Caco-2 (cell line): ENCODE data around the gene TAAR1. TPM values are rescaled to one million over a fixed set of nuclear protein-coding genes. Genes with fewer than 3 reads are reported as not detected.

ENCODE experiments used
- BruUV-seq: library from RNA; stranded (reverse); fragments of 400-500 nt; replicated peaks from 2 replicates; lab custom pipeline; 2021; lab: Mats Ljungman, UMichigan
- CTCF ChIA-PET: fragments of 300-600 bp; sonication (Branson Sonifier 250); formaldehyde crosslinking; loops from one replicate; lab custom pipeline; 2022; ENCODE audit warnings: antibody characterized with exemption; lab: Charles Lee
- POLR2A ChIA-PET: fragments of 300-600 bp; sonication (Branson Sonifier 250); formaldehyde crosslinking; loops from one replicate; lab custom pipeline; 2022; ENCODE audit warnings: antibody characterized with exemption; lab: Charles Lee
- DNase-seq, 2 experiments: peaks; one replicate each; pipeline versions ENCODE4 v3.0.0 to v3.0.0-alpha.2; 2020 to 2022
- H3K27me3 ChIP-seq: replicated peaks from 2 replicates; pipeline ENCODE4 v1.6.0; 2011; ENCODE audit warnings: low read length; ENCODE audit not compliant: control insufficient read depth, insufficient read depth
- H3K36me3 ChIP-seq: 2 replicates; pipeline ENCODE4 v1.5.1; 2011; ENCODE audit warnings: low read length; ENCODE audit not compliant: control insufficient read depth, insufficient read depth
- H3K4me1 ChIP-seq: fragments of 250-450 bp; sonication (Bioruptor Pico); 2 replicates; pipeline ENCODE4 v1.5.1; 2020; ENCODE audit warnings: mild to moderate bottlenecking
- H3K4me3 ChIP-seq: 2 replicates; pipeline ENCODE4 v1.5.1; 2011; ENCODE audit warnings: low read depth, mild to moderate bottlenecking, control low read depth, low read length
- H3K9me3 ChIP-seq: fragments of 250-450 bp; sonication (Bioruptor Pico); 2 replicates; pipeline ENCODE4 v1.5.1; 2020; ENCODE audit warnings: mild to moderate bottlenecking, moderate library complexity
- H3K27ac Mint-ChIP-seq: one replicate; pipeline ENCODE4 v1.8.0; 2022; ENCODE audit warnings: mixed read lengths; ENCODE audit not compliant: unreplicated experiment
- H3K27me3 Mint-ChIP-seq: one replicate; pipeline ENCODE4 v1.8.0; 2022; ENCODE audit warnings: mixed read lengths; ENCODE audit not compliant: insufficient read depth, unreplicated experiment
- H3K36me3 Mint-ChIP-seq: one replicate; pipeline ENCODE4 v1.8.0; 2022; ENCODE audit warnings: mild to moderate bottlenecking, mixed read lengths; ENCODE audit not compliant: insufficient read depth, unreplicated experiment
- H3K4me1 Mint-ChIP-seq: one replicate; pipeline ENCODE4 v1.8.0; 2022; ENCODE audit warnings: low read depth, mixed read lengths; ENCODE audit not compliant: unreplicated experiment
- H3K4me3 Mint-ChIP-seq: one replicate; pipeline ENCODE4 v1.8.0; 2022; ENCODE audit warnings: mild to moderate bottlenecking, moderate library complexity, mixed read lengths; ENCODE audit not compliant: unreplicated experiment
- H3K9me3 Mint-ChIP-seq: one replicate; pipeline ENCODE4 v1.8.0; 2022; ENCODE audit warnings: mixed read lengths; ENCODE audit not compliant: unreplicated experiment
- intact Hi-C: fragments of 100-400 bp; cut with micrococcal nuclease; formaldehyde crosslinking; loops from one replicate; pipeline ENCODE4 v1.10.0; 2022; ENCODE audit not compliant: unreplicated experiment
- total RNA-seq: library from RNA; stranded (reverse); gene quantifications from 2 replicates; pipeline ENCODE4 v1.2.3, GENCODE V29; 2022
- TF ChIP-seq, protein P1 (sequence below), 2 experiments: fragments of 200-600 bp in 1 of 2; IDR thresholded peaks; 1 replicate in 1 of 2; 2 replicates in 1 of 2; pipeline versions ENCODE4 v1.5.1 to v1.8.0; 2011 to 2022; ENCODE audit warnings: antibody characterized with exemption in 1 of 2, control low read depth in 1 of 2, inconsistent platforms in 1 of 2, low read depth in 1 of 2, low read length in 1 of 2, mild to moderate bottlenecking in 1 of 2, moderate library complexity in 1 of 2; ENCODE audit not compliant: insufficient read depth in 1 of 2, severe bottlenecking in 1 of 2, unreplicated experiment in 1 of 2

Gene TAAR1
- total RNA-seq, 1 experiment from 2014 or later: not detected

DNA sequence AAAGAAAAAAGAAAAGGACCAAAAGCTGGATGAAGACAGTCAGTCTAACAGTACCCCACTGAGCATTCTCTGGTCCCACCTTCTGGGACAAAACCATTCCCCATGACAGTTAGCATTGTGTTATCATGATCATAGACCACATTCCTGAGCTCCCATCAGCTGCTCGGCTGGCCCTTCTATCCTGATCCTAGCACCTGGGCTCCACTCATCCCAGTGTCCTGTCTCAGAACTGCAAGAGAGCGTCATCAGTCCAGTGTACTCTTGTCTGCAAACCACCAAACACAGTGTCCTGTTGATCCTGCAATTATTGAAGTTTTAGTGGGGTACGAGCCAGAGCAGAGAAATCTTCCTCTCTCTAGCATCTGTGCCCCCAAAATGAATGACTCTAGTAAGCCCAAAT is 16.0 kb upstream of the TAAR1 start:
- no peaks in the 10 kb centered on the region for H3K36me3 Mint-ChIP-seq
- TF ChIP-seq, protein P1, sequence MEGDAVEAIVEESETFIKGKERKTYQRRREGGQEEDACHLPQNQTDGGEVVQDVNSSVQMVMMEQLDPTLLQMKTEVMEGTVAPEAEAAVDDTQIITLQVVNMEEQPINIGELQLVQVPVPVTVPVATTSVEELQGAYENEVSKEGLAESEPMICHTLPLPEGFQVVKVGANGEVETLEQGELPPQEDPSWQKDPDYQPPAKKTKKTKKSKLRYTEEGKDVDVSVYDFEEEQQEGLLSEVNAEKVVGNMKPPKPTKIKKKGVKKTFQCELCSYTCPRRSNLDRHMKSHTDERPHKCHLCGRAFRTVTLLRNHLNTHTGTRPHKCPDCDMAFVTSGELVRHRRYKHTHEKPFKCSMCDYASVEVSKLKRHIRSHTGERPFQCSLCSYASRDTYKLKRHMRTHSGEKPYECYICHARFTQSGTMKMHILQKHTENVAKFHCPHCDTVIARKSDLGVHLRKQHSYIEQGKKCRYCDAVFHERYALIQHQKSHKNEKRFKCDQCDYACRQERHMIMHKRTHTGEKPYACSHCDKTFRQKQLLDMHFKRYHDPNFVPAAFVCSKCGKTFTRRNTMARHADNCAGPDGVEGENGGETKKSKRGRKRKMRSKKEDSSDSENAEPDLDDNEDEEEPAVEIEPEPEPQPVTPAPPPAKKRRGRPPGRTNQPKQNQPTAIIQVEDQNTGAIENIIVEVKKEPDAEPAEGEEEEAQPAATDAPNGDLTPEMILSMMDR (IDR thresholded peaks at IDR 0.05; ENCODE audit: insufficient read depth in 1 of 2, low read depth in 1 of 2, low read length in 1 of 2, severe bottlenecking in 1 of 2, unreplicated experiment in 1 of 2): no peak
- H3K4me1 ChIP-seq: peaks cover 22% of the 10 kb centered on the region
- no TSS peak for BruUV-seq
- CTCF ChIA-PET: no interaction called here
- no peak overlapping the region for H3K4me3 ChIP-seq
- H3K9me3 Mint-ChIP-seq: no peaks in the 10 kb centered on the region
- POLR2A ChIA-PET: no interaction called here
- H3K27me3 ChIP-seq: no peaks in the 10 kb centered on the region
- H3K9me3 ChIP-seq: no peaks in the 10 kb centered on the region
- no peak overlapping the region for H3K4me3 Mint-ChIP-seq
- H3K36me3 ChIP-seq: no peaks in the 10 kb centered on the region
- no peaks in the 10 kb centered on the region for H3K27me3 Mint-ChIP-seq
- DNase-seq: peak in 1 of 2 experiments; percentile 8
- H3K27ac Mint-ChIP-seq: no peak overlapping the region
- intact Hi-C loops: no loop called here
- peaks cover 12% of the 10 kb centered on the region for H3K4me1 Mint-ChIP-seq

DNA sequence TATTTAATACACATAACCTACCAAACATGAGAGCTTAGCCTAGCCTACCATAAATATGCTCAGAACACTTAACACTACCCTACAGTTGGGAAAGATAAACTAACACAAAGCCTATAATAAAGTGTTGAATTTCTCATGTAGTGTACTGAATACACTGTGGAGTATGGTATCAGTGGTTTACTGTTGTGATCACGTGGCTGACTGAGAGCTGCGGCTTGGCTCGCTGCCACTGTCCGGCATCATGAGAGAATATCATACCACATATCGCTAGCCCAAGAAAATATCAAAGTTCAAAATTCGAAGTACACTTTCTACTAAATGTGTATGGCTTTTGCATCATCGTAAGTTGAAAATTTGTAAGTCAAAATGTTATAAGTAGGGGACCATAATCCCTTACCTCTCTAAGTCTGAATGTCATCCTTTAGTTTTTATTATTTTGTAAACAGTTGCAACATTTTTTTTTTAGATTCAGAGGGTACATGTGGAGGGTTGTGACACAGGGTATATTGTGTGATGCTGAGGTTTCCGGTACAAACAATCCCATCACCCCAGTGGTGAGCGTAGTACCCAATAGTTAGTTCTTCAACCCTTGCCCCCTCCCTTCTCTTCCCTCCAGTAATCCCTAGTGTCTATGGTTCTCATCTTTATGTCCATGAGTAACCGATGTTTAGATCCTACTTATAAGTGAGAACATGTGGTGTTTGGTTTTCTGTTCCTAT is 14.6 kb upstream of the TAAR1 start:
- no peaks in the 10 kb centered on the region for H3K36me3 ChIP-seq
- ChIA-PET CTCF (no interaction called here), POLR2A (no interaction called here)
- BruUV-seq: no TSS peak
- Mint-ChIP-seq H3K4me3 (no peak overlapping the region), H3K27ac (no peak overlapping the region), H3K9me3 (no peaks in the 10 kb centered on the region), H3K36me3 (no peaks in the 10 kb centered on the region), H3K4me1 (peaks cover 17% of the 10 kb centered on the region), H3K27me3 (no peaks in the 10 kb centered on the region)
- DNase-seq: no peak
- TF ChIP-seq, protein P1 (IDR thresholded peaks at IDR 0.05; ENCODE audit: insufficient read depth in 1 of 2, low read depth in 1 of 2, low read length in 1 of 2, severe bottlenecking in 1 of 2, unreplicated experiment in 1 of 2): no peak
- H3K9me3 ChIP-seq: no peaks in the 10 kb centered on the region
- H3K4me1 ChIP-seq: peaks cover 25% of the 10 kb centered on the region
- H3K4me3 ChIP-seq: no peak overlapping the region
- no peaks in the 10 kb centered on the region for H3K27me3 ChIP-seq
- intact Hi-C loops: no loop called here

DNA sequence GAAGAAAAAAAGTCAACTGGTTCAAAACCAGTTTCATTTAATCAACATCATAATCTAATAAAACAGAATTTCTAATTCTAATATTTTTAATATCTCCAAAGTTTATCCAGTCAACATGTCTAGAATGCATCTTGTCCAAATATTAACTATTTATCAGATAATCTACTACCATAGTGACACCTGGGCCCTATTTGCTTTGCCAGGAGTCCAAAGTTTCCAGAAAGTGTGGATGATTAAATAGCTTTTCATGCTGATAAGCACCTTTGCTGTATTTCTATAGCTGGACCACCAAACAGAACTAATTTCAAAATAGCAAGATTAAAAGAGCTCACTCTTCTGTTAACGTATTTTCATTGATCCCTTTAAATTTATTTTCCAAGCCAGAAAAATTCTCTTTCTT is 12.3 kb upstream of the TAAR1 start:
- H3K9me3 Mint-ChIP-seq: peaks cover 5% of the 10 kb centered on the region
- ChIA-PET POLR2A (no interaction called here), CTCF (interaction anchor here (3.4 kb wide), 1 partner anchor 45 kb away, joined by 14 read pairs; no protein-coding TSS in a partner anchor)
- peaks cover 22% of the 10 kb centered on the region for H3K4me1 Mint-ChIP-seq
- TF ChIP-seq, protein P1 (IDR thresholded peaks at IDR 0.05; ENCODE audit: insufficient read depth in 1 of 2, low read depth in 1 of 2, low read length in 1 of 2, severe bottlenecking in 1 of 2, unreplicated experiment in 1 of 2): no peak
- Histone ChIP-seq H3K4me1 (peaks cover 31% of the 10 kb centered on the region), H3K36me3 (no peaks in the 10 kb centered on the region), H3K27me3 (no peaks in the 10 kb centered on the region), H3K4me3 (no peak overlapping the region), H3K9me3 (no peaks in the 10 kb centered on the region)
- DNase-seq: no peak
- no peaks in the 10 kb centered on the region for H3K36me3 Mint-ChIP-seq
- H3K27ac Mint-ChIP-seq: no peak overlapping the region
- peak overlapping the region; percentile 37 for H3K4me3 Mint-ChIP-seq
- intact Hi-C loops: no loop called here
- no peaks in the 10 kb centered on the region for H3K27me3 Mint-ChIP-seq
- no TSS peak for BruUV-seq
